SK-N-MC (cell line): Measurements from ENCODE around the gene RPL18.

Source experiments
- DNase-seq: peaks from one replicate; pipeline ENCODE4 v3.0.0-alpha.2; 2011; ENCODE audit warnings: low read depth, low spot score
- H3K27ac ChIP-seq: fragments of 200-600 bp; sonication (generic); 2 replicates; pipeline ENCODE4 v1.5.1; 2016; ENCODE audit warnings: mixed run types
- H3K36me3 ChIP-seq: fragments of 200-600 bp; sonication (generic); 2 replicates; pipeline ENCODE4 v1.6.1; 2017; ENCODE audit warnings: antibody characterized with exemption, low read length, mixed read lengths; ENCODE audit not compliant: insufficient read depth
- H3K4me3 ChIP-seq: fragments of 200-600 bp; sonication (generic); 2 replicates; pipeline ENCODE4 v1.5.1; 2016
- H3K9ac ChIP-seq: fragments of 200-600 bp; sonication (generic); 2 replicates; pipeline ENCODE4 v1.8.0; 2017; ENCODE audit warnings: mixed run types, mixed read lengths; ENCODE audit not compliant: insufficient read length
- H3K9me3 ChIP-seq: fragments of 200-600 bp; sonication (generic); 2 replicates; pipeline ENCODE4 v1.6.1; 2017; ENCODE audit warnings: low read depth, mild to moderate bottlenecking, antibody characterized with exemption, low read length, moderate library complexity, mixed read lengths
- EZH2 ChIP-seq: fragments of 200-600 bp; sonication (generic); IDR thresholded peaks from one replicate; pipeline ENCODE4 v1.6.1; 2017; ENCODE audit warnings: antibody characterized with exemption
- FOXP2 ChIP-seq: optimal IDR thresholded peaks from 2 replicates; pipeline ENCODE3; 2011; ENCODE audit warnings: mild to moderate bottlenecking, moderate library complexity; ENCODE audit not compliant: insufficient read depth; ENCODE audit errors: extremely low read length, control extremely low read depth
- POLR2AphosphoS5 ChIP-seq: IDR thresholded peaks from 2 replicates; pipeline ENCODE4 v1.6.1; 2012; ENCODE audit warnings: mild to moderate bottlenecking, low read depth, low read length, borderline replicate concordance

Gene RPL18

GRCh38 chr19:48618916-48619691 lies at the start of gene RPL18, which contains the start of gene SPHK2:
Gene RPL18 (minus strand): TSS chr19:48619178. CDS start chr19:48619143, 35 bp downstream.
Gene SPHK2 (plus strand): TSS chr19:48619506. CDS start chr19:48620515, 1,009 bp downstream.
- TF ChIP-seq EZH2 (no peak), POLR2AphosphoS5 (peak; percentile 98), FOXP2 (peak; percentile 97)
- H3K36me3 ChIP-seq: peaks cover 38% of the 10 kb centered on the region
- peak; percentile 98 for DNase-seq

GRCh38 chr19:48668761-48669160 lies 49.8 kb upstream of the RPL18 start:
- Histone ChIP-seq H3K9me3 (no peaks in the 10 kb centered on the region), H3K9ac (no peak overlapping the region)
- no peak for DNase-seq

More at GRCh38 chr19:48618916-48619691, at the start of gene RPL18, which contains the start of gene SPHK2:
- no peaks in the 10 kb centered on the region for H3K9me3 ChIP-seq
- peak within 1 kb of the TSS; percentile 93 for H3K27ac ChIP-seq
- H3K4me3 ChIP-seq: peak within 1 kb of the TSS; percentile 82
- H3K9ac ChIP-seq: peak within 1 kb of the TSS; percentile 99

GRCh38 chr19:48668332-48668731 lies 49.4 kb upstream of the RPL18 start:
- H3K4me3 ChIP-seq: no peak overlapping the region
- H3K9me3 ChIP-seq: no peaks in the 10 kb centered on the region
- H3K36me3 ChIP-seq: no peaks in the 10 kb centered on the region
- H3K27ac ChIP-seq: no peak overlapping the region
- TF ChIP-seq FOXP2 (no peak), EZH2 (no peak), POLR2AphosphoS5 (no peak)
- no peak overlapping the region for H3K9ac ChIP-seq
- DNase-seq: no peak

More at GRCh38 chr19:48668761-48669160, 49.8 kb upstream of the RPL18 start:
- no peak overlapping the region for H3K27ac ChIP-seq
- H3K36me3 ChIP-seq: no peaks in the 10 kb centered on the region
- TF ChIP-seq EZH2: no peak
- no peak for TF ChIP-seq FOXP2
- no peak for TF ChIP-seq POLR2AphosphoS5
- H3K4me3 ChIP-seq: no peak overlapping the region

GRCh38 chr19:48665786-48666185 lies 46.8 kb upstream of the RPL18 start:
- DNase-seq: no peak
- Histone ChIP-seq H3K9ac (no peak overlapping the region), H3K27ac (no peak overlapping the region), H3K36me3 (no peaks in the 10 kb centered on the region), H3K4me3 (no peak overlapping the region), H3K9me3 (no peaks in the 10 kb centered on the region)
- no peak for TF ChIP-seq FOXP2
- no peak for TF ChIP-seq EZH2
- TF ChIP-seq POLR2AphosphoS5: no peak

- H3K9me3 ChIP-seq: no peaks in the 10 kb centered on the region
- no peaks in the 10 kb centered on the region for H3K36me3 ChIP-seq
- TF ChIP-seq EZH2 (no peak), POLR2AphosphoS5 (no peak), FOXP2 (no peak)
- no peak overlapping the region for H3K9ac ChIP-seq
- no peak for DNase-seq
- no peak overlapping the region for H3K4me3 ChIP-seq
- no peak overlapping the region for H3K27ac ChIP-seq
Observed at GRCh38 chr19:48664476-48664875, 45.5 kb upstream of the RPL18 start.

GRCh38 chr19:48663667-48664066 lies 44.7 kb upstream of the RPL18 start:
- TF ChIP-seq FOXP2: no peak
- Histone ChIP-seq H3K36me3 (no peaks in the 10 kb centered on the region), H3K9ac (no peak overlapping the region), H3K9me3 (no peaks in the 10 kb centered on the region), H3K27ac (no peak overlapping the region), H3K4me3 (no peak overlapping the region)
- DNase-seq: no peak

GRCh38 chr19:48661711-48662090 lies 42.7 kb upstream of the RPL18 start:
- Histone ChIP-seq H3K36me3 (no peaks in the 10 kb centered on the region), H3K9me3 (no peaks in the 10 kb centered on the region), H3K4me3 (no peak overlapping the region), H3K27ac (no peak overlapping the region), H3K9ac (no peak overlapping the region)
- DNase-seq: no peak
- TF ChIP-seq POLR2AphosphoS5 (no peak), EZH2 (no peak), FOXP2 (no peak)

GRCh38 chr19:48660852-48661710 lies 42.1 kb upstream of the RPL18 start:
- no peak overlapping the region for H3K9ac ChIP-seq
- H3K27ac ChIP-seq: 0 out of 2 replicates have a peak overlapping the region, but pooled peaks have one; percentile 19
- TF ChIP-seq EZH2 (no peak), POLR2AphosphoS5 (no peak), FOXP2 (no peak)
- no peak overlapping the region for H3K4me3 ChIP-seq
- no peaks in the 10 kb centered on the region for H3K9me3 ChIP-seq
- no peaks in the 10 kb centered on the region for H3K36me3 ChIP-seq
- DNase-seq: no peak
